ENCODE data around the gene ARL13B. TPM values are rescaled to one million over a fixed set of nuclear protein-coding genes. Genes with fewer than 3 reads are reported as not detected.
"Not testable (repeated sequence)": the region's sequence is repeated elsewhere in the genome, so short reads cannot be mapped to it uniquely, and the experiment has no call there.

Gene ARL13B
- total RNA-seq, 1 donor from 2014 or later, result 9.6 TPM

DNA sequence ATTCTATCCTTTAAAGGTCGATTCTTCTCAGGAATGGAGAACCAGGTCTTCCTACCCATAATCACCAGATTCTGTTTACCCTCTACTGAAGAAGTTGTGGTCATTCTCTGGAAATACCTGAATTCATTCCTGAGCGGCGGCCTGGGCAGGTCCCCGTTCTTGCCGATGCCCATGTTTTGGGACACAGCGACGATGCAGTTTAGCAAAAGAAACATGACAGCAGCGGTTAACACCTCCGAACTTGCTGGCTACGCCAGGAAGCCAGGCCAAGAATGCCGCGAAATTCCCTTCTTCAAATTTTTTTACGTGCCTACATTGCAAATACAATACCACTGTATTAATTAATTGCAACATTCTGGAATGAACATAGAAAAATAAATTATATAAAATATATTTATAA lies 81.3 kb downstream of the ARL13B start:
- intact Hi-C loops (cut with micrococcal nuclease), result no loop called here

DNA sequence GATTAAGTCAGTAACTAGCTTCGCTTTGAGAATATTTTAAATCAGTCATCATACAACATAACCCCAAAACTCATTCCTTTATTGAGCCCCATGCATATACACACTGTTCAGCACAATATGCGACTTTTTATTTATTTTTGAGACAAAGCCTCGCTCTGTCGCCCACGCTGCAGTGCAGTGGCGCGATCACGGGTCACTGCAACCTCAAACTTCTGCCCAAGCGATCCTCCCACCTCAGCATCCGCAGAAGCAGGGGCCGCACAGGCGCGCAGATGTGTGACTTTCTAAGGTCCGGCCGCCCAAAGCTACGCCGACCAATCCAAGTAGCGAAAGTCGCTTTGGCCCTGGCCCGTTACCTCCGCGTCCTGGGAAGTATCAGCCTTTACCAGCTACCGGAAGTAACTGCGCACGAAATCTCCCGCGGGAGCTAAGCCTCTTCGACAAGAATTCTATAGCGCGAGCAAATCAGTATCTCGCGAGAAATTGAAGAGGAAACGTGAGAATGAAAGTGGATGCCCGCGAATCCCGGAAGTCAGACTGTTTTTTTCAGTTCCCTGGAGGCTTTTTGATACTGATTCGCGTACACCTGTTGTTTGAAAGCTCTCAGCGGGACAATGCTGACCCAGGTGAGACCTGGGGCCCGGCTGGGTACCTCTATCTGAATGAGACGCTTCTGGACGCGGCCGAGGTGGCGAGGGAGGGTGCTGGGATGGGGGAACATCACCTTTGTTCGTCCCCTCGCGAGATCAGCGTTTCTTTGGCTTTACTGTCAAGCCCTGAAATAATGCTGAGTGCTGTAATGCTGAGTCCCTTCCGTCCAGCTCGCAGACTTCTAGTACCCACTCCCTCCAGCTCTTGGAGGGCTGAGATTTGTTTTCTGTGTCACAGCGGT lies 82.8 kb downstream of the ARL13B start, which contains the start of the genes DHFR2 and NSUN3:
TSS of gene DHFR2 (minus strand) at position 404 of the 892 bp plus-strand sequence. CDS start 1,405 bp downstream, outside the sequence.
TSS of gene NSUN3 (plus strand) at position 549 of the 892 bp plus-strand sequence. CDS start at position 615, 66 bp downstream.
- intact Hi-C loops (cut with micrococcal nuclease), result loop anchor here (1.0 to 2.0 kb wide), 5 partner anchors 10 to 82 kb away; partner anchors contain the start of gene ARL13B

DNA sequence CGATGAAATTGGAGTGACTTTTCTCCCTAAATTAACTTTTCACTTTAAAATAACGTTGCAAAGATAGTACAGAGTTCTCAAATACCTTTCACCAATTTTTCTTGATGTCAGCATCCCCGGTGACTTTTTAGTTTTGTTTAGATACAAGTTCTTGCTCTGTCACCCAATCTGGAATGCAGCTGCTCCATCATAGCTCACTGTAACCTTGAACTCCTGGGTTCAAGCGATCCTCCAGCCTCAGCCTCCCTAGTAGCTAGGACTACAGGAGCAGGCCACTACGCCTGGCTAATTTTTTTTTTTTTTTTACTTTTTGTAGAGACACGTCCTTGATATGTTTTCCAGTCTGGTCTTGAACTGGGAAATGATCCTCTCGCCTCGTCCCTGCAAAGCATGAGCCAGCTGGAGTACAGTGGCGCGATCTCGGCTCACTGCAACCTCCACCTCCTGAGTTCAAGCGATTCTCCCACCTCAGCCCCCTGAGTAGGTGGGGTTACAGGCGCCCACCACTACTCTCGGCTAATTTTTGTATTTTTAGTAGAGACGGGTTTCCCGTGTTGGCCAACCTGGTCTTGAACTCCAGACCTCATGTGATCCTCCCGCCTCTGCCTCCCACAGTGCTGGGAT lies 83.7 kb downstream of the ARL13B start:
- intact Hi-C loops (cut with micrococcal nuclease), result loop anchor here (1.0 to 2.0 kb wide), 3 partner anchors 9 to 59 kb away; no protein-coding TSS in a partner anchor

GRCh38 chr3:94064243-94064860 lies 84.4 kb downstream of the ARL13B start:
- intact Hi-C loops (cut with micrococcal nuclease), result no loop called here

DNA sequence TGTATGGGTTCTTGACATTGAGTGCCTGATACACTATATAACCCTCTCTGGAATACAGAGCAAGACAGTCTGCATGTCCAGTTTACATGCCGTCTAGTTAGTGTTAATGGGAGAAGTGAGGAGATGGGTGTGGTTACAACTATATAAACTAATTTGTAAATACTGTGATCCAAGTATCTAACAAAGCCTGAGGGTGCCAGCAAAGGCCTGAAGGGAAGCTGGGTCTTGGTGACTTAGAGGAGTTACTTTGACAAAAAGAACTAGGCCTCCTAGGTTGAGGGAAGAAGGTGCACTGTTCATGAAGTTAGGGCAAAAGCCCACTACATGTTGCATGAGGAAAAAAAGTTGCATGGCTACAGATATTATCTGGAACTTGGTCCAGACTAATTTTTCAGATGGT lies 85.2 kb downstream of the ARL13B start:
- intact Hi-C loops (cut with micrococcal nuclease), result no loop called here

- intact Hi-C loops (cut with micrococcal nuclease), result no loop called here
These were observed 86.0 kb downstream of the ARL13B start for GRCh38 chr3:94065819-94066480.

DNA sequence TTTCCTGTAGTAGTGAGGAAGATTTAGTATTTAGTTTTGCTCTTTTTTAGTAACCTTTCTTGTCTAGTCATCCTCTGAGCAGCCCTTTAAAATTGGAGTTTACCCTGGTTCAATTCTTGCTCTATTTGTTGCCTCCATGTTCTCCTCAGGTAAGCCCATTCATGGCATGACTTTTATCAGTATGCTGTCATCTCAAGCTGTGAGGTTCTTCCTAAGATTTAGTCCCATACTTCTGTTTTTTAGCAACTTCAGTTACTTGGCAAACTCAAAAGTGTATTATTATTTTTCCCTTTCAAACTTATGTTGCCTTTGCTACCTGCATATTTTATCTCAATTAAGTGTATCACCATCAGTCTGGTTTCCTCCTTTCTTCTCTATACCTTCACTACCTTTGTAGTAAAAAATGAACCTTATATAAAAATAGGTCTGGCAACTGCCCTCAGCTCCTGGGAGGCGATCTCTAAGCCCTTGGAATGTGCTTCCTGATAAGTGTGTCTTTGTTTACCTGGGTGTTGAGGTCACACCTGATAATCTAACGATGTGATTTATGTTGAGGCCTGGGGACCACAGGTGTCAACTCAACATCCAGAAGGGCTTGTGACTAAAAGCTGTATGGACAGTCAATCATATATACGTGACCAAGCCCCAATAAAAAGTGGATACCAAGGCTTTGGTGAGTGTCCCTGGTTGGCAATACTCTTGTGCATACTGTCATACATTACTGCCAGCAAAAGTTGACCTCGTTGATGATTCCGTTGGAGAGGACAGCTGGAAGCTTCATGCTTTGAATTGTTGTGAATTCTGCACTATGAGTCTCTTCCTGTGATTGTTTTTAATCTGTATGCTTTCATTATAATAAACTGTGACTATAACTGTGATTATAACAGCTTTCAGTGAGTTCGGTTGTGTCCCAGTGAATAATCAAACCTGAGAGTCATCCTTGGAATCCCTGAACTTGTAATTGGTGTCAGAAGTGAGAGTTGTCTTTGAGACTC lies 86.8 kb downstream of the ARL13B start:
- intact Hi-C loops (cut with micrococcal nuclease), result no loop called here

GRCh38 chr3:94069194-94069813 lies 89.3 kb downstream of the ARL13B start:
- intact Hi-C loops (cut with micrococcal nuclease), result loop anchor here (1.0 kb wide), 2 partner anchors 65 to 89 kb away; partner anchors contain the start of gene ARL13B

DNA sequence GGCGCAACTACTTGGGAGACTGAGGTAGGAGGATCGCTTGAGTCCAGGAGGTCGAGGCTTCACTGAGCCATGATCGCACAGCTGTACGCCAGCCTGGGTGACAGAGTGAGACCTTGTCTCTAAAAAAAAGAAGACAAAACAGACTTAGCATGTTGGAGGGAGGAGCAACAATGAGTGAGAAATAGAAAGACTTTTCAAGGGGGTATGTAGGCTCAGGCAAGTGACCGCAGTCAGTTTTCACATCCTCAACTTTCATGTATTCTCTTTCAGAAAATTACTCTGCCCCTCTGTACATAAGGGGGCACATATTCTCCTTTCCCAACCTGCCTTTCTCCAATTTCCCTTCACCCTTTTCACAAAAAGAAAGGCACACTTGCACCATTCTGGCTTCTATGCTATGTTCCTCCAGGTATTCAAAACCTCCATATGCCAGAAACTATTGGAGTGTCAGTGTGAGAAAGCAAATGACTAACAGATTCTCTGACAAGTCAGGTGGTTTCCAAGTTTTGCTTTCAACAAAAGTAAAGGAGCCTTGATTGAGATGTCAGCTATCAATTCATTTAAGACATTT lies 90.5 kb downstream of the ARL13B start:
- intact Hi-C loops (cut with micrococcal nuclease), result no loop called here

DNA sequence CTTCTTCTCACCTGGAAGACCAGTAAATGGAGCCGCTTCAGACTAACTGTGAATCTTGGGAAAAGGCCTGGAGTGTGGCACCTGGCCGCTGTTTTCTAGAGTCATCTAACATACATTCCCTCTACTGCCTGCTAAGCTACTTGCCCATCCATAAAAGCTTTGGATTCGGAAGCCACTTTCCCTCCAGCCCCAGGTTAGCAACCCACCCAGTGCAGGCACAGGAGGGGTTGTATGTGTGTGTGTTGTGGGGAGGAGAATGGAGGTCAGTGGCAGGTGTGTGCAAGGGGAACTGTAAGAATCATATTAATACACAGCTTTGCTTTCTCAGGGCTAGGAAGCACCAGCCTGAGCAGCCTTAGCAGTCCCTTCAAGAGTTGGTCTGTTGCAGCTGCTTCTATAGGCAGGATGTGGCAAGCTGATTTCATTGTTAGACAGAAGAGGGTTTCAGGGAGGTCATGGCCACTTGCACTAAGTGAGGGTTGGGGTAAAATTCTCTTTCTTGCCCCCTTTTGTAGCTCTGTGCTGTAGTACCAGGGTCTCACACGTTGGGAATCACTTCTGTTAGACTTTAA lies 91.8 kb downstream of the ARL13B start:
- intact Hi-C loops (cut with micrococcal nuclease), result loop anchor here (1.0 kb wide), 1 partner anchor 8 kb away; the partner anchor contains the start of gene NSUN3

- intact Hi-C loops (cut with micrococcal nuclease), result no loop called here
These were observed 96.1 kb downstream of the ARL13B start for GRCh38 chr3:94076055-94076454.

DNA sequence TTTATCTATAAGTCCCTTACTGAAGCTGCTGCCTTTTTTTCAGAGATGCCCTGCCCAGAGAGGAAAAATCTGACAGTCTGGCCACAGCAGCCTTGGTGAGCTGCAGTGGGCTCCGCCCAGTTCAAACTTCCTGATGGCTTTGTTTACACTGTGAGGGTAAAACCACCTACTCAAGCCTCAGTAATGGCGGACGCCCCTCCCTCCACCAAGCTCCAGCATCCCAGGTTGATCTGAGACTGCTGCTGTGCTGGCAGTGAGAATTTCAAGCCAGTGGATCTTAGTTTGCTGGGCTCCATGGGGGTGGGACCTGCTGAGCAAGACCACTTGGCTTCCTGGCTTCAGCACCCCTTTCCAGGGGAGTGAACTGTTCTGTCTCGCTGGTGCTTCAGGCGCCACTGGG lies 100.6 kb downstream of the ARL13B start:
- intact Hi-C loops (cut with micrococcal nuclease), result not testable (repeated sequence)

GRCh38 chr3:94081884-94082283 lies 101.9 kb downstream of the ARL13B start:
- intact Hi-C loops (cut with micrococcal nuclease), result no loop called here

DNA sequence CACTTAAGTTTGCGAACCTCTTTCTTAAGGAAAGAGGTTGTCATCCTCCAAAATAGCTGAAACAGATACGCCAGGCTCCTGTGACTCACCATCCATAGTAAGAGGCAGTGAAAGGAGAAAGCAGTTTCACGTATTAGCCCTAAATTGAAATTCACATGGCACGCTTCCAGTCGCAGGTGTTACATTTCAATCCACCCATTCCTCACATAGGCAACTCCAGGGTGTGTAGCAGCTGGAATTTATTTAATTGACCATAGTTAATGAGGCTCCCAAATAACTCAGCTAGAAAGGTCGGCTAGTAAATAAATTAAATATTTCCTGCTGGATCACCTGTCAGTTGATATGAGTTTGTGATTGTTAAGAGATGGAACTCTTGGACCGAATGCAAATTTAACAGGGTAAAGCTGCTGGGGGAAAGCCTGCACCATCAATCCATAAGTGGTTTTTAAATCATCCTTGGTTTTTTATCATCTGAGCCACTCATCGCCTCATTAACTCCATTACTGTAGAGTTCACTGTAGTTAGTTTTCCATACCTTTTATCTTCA lies 102.5 kb downstream of the ARL13B start:
- intact Hi-C loops (cut with micrococcal nuclease), result no loop called here

DNA sequence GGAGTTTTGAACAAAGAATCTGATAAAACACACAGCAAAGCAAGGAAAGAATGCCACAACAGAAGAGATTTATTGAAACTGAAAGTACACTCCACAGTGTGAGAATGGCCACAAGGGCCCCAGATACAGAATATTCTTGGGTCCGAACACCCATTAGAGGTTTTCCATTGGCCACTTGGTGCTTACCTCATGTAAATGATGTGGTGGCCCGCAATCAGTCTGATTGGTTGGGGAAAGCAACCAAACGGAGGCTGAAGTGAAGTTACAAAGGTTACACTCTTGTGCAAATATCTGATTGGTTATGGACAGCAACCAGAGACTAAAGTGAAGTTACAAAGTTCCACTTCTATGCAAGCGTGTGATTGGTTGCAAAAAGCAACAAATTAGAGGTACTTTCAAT lies 103.3 kb downstream of the ARL13B start:
- intact Hi-C loops (cut with micrococcal nuclease), result no loop called here

DNA sequence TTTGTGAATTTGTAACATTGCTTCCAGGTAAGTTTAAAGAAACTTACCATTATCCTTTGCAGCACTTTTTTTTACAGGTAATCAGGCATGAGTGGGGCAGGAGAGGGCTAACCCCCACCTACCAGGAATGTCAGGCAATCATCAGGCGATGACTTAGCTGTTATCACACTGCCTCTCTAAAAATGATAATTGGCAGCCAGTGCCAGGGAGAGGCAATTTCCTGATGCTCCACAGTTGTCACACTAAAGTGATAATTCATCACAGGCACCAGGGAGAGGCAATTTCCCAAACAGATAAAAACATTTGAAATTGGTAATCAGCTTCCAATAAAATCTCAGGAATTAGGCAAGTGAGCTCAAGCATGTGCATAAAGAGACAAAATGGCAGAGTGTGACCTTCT lies 109.2 kb downstream of the ARL13B start:
- intact Hi-C loops (cut with micrococcal nuclease), result no loop called here

- intact Hi-C loops (cut with micrococcal nuclease), result no loop called here
These were observed 112.1 kb downstream of the ARL13B start for GRCh38 chr3:94092086-94092485.

DNA sequence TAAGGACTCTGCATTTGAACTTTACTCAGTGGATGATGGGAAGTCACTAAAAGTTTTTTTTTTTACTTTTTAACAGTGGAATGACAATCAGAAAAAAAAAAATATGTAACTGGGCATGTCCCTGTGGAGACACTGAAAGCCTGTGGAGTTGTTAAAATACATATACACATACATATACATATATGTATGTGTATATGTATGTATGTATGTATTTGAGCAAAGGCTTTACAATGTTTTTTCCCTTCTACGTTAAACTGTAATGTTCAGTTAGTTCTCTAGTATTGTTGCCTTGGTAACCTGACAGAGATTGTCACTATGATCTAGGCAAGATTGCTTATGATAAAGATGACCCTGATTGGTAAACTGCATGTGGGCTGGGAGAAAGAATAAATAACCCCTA lies 113.2 kb downstream of the ARL13B start:
- intact Hi-C loops (cut with micrococcal nuclease), result no loop called here
